Measurements from ENCODE around the gene CMC4.

The CMC4 gene

GRCh38 chrX:155053656-155054055 lies 17.3 kb downstream of the CMC4 start:
- Histone ChIP-seq H3K36me3 (ENCODE audit: control insufficient read depth, insufficient read depth, low read length) (no peaks in the 10 kb centered on the region), H3K4me3 (replicated peaks; ENCODE audit: low read depth, low read length) (no peak overlapping the region), H3K27me3 (replicated peaks; ENCODE audit: control insufficient read depth, insufficient read depth, low read length) (no peaks in the 10 kb centered on the region)
- TF ChIP-seq, protein P1, sequence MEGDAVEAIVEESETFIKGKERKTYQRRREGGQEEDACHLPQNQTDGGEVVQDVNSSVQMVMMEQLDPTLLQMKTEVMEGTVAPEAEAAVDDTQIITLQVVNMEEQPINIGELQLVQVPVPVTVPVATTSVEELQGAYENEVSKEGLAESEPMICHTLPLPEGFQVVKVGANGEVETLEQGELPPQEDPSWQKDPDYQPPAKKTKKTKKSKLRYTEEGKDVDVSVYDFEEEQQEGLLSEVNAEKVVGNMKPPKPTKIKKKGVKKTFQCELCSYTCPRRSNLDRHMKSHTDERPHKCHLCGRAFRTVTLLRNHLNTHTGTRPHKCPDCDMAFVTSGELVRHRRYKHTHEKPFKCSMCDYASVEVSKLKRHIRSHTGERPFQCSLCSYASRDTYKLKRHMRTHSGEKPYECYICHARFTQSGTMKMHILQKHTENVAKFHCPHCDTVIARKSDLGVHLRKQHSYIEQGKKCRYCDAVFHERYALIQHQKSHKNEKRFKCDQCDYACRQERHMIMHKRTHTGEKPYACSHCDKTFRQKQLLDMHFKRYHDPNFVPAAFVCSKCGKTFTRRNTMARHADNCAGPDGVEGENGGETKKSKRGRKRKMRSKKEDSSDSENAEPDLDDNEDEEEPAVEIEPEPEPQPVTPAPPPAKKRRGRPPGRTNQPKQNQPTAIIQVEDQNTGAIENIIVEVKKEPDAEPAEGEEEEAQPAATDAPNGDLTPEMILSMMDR (IDR thresholded peaks at IDR 0.05; ENCODE audit: insufficient read depth, low read length, poor library complexity, severe bottlenecking), result no peak
- DNase-seq (ENCODE audit: extremely low read depth, insufficient read length), result no peak

DNA sequence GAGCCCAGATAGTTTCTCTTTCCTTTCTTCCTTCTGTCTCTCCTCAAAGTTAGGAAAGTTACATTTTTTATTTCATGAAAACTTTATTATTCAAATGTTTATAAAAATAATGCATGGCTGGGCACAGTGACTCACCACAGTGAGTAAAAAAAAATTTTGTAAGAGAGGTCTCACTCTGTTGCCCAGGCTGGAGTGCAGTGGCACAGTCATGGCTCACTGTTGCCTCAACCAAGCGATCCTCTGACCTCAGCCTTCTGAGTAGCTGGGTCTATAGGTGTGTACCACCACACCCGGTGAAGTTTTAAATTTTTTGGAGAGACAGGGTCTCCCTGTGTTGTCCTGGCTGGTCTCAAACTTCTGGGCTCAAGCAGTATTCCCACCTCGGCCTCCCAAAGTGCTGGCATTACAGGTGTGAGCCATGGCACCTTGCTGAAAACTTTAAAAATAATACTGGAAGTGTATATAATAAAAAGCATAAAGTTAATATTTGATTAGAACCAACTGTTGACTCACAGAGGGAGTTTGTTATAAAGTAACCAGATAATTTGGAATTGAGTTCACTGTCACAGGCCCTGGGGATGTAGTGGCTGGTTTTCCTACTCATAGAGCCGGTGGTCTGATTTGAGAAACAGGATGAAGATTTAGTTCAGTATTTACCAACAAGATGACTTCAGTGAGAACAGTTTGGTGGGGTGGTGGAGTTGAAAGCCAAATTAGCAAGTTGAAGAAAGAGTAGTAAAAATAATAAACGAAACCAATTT lies 18.0 kb downstream of the CMC4 start:
- DNase-seq (ENCODE audit: extremely low read depth, insufficient read length), result no peak

GRCh38 chrX:155048977-155049619 lies 21.8 kb downstream of the CMC4 start:
- TF ChIP-seq, protein P1 (IDR thresholded peaks at IDR 0.05; ENCODE audit: insufficient read depth, low read length, poor library complexity, severe bottlenecking), result peak; percentile 59
- H3K27me3 ChIP-seq (replicated peaks; ENCODE audit: control insufficient read depth, insufficient read depth, low read length), result no peaks in the 10 kb centered on the region
- no peak for DNase-seq (ENCODE audit: extremely low read depth, insufficient read length)
- no peak overlapping the region for H3K4me3 ChIP-seq (replicated peaks; ENCODE audit: low read depth, low read length)
- no peaks in the 10 kb centered on the region; the same call in 1 of the 2 replicates for H3K36me3 ChIP-seq (ENCODE audit: control insufficient read depth, insufficient read depth, low read length)

More for the DNA sequence above, 18.0 kb downstream of the CMC4 start:
- H3K36me3 ChIP-seq (ENCODE audit: control insufficient read depth, insufficient read depth, low read length), result no peaks in the 10 kb centered on the region
- H3K4me3 ChIP-seq (replicated peaks; ENCODE audit: low read depth, low read length), result no peak overlapping the region
- TF ChIP-seq, protein P1 (IDR thresholded peaks at IDR 0.05; ENCODE audit: insufficient read depth, low read length, poor library complexity, severe bottlenecking), result no peak
- H3K27me3 ChIP-seq (replicated peaks; ENCODE audit: control insufficient read depth, insufficient read depth, low read length), result no peaks in the 10 kb centered on the region

DNA sequence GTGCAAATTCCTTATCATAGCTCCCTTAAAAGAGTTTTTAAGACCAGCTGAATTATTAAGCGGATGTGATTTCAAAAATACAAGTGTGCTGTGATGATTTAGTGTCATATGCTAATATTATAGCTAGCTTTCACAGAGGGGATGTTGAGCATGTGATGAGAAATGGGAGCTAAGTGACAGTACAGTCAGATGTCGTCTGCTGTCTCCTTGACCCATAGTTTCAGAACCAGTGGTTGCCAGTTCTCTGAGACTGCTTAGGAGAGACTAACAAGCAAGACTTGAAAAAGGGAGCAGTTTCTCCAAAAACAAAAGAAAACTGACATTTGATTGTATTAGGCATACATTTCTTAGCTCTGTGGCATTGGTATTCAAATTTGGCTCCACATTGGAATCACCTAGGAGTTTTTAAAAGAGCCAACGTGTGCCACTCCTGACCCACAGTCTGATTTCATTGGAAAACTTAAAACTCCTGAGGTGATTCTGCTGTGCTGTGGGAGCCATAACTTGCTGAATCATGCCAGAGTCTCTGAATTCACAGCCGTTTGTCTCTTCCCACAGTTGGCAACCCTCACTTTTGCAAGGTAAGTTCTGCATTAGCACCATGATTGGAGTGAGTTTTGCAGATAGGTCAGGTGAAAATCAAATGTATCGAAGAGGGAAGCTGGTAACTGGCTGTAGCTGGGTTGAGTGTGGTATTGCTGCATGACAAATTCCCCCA lies 24.0 kb downstream of the CMC4 start:
- H3K27me3 ChIP-seq (replicated peaks; ENCODE audit: control insufficient read depth, insufficient read depth, low read length), result no peaks in the 10 kb centered on the region
- no peak overlapping the region for H3K4me3 ChIP-seq (replicated peaks; ENCODE audit: low read depth, low read length)
- TF ChIP-seq, protein P1 (IDR thresholded peaks at IDR 0.05; ENCODE audit: insufficient read depth, low read length, poor library complexity, severe bottlenecking), result no peak
- H3K36me3 ChIP-seq (ENCODE audit: control insufficient read depth, insufficient read depth, low read length), result no peaks in the 10 kb centered on the region; the same call in 1 of the 2 replicates
- no peak for DNase-seq (ENCODE audit: extremely low read depth, insufficient read length)

- no peak overlapping the region for H3K4me3 ChIP-seq (replicated peaks; ENCODE audit: low read depth, low read length)
- TF ChIP-seq, protein P1 (IDR thresholded peaks at IDR 0.05; ENCODE audit: insufficient read depth, low read length, poor library complexity, severe bottlenecking), result no peak
- no peaks in the 10 kb centered on the region; the same call in 1 of the 2 replicates for H3K36me3 ChIP-seq (ENCODE audit: control insufficient read depth, insufficient read depth, low read length)
- DNase-seq (ENCODE audit: extremely low read depth, insufficient read length), result no peak
- no peaks in the 10 kb centered on the region for H3K27me3 ChIP-seq (replicated peaks; ENCODE audit: control insufficient read depth, insufficient read depth, low read length)
These were observed 24.7 kb downstream of the CMC4 start for GRCh38 chrX:155046129-155046810.

All from GM06990 (cell line).